Common myeloid progenitor, CD34-positive (primary cell): ENCODE results near the gene RILPL2.
A peak's percentile ranks its signal among the peaks of the same experiment; 100 is the strongest.

Experiments used
- CTCF ChIA-PET: fragments of 350-600 bp; sonication (Branson Sonifier 250); formaldehyde crosslinking; loops from one replicate; lab custom pipeline; 2021; ENCODE audit warnings: antibody characterized with exemption; lab: Charles Lee
- POLR2A ChIA-PET: fragments of 350-600 bp; sonication (Branson Sonifier 250); formaldehyde crosslinking; loops from one replicate; lab custom pipeline; 2021; ENCODE audit warnings: antibody characterized with exemption; lab: Charles Lee
- DNase-seq, 3 donors: peaks; one replicate each; pipeline versions ENCODE4 v3.0.0 to v3.0.0-alpha.2; 2013
- H3K27ac ChIP-seq, 2 experiments: 1 replicate in 1 of 2; 2 replicates in 1 of 2; pipeline ENCODE4 v1.7.0; 2013; ENCODE audit warnings: inconsistent platforms in 2 of 2, low read length in 2 of 2, mild to moderate bottlenecking in 2 of 2, low read depth in 1 of 2, moderate library complexity in 1 of 2; ENCODE audit not compliant: severe bottlenecking in 2 of 2, insufficient read depth in 1 of 2, poor library complexity in 1 of 2
- H3K27me3 ChIP-seq, 5 experiments: replicated peaks in 2 of 5; 1 replicate in 3 of 5; 2 replicates in 2 of 5; pipeline versions ENCODE4 v1.6.1 to v1.7.0; 2013; ENCODE audit warnings: low read length in 4 of 5, mild to moderate bottlenecking in 2 of 5, moderate library complexity in 2 of 5, inconsistent platforms in 1 of 5; ENCODE audit not compliant: insufficient read depth in 5 of 5, control insufficient read depth in 4 of 5
- H3K36me3 ChIP-seq, 4 experiments: 1 replicate in 2 of 4; 2 replicates in 2 of 4; pipeline versions ENCODE4 v1.6.1 to v1.7.0; 2013; ENCODE audit warnings: low read length in 3 of 4, control low read depth in 1 of 4, mild to moderate bottlenecking in 1 of 4; ENCODE audit not compliant: control insufficient read depth in 4 of 4, insufficient read depth in 4 of 4
- H3K4me1 ChIP-seq, 4 experiments: 1 replicate in 3 of 4; 2 replicates in 1 of 4; pipeline versions ENCODE4 v1.6.1 to v1.7.1; 2013; ENCODE audit warnings: low read length in 3 of 4, mild to moderate bottlenecking in 3 of 4, control low read depth in 1 of 4, inconsistent platforms in 1 of 4, moderate library complexity in 1 of 4; ENCODE audit not compliant: control insufficient read depth in 4 of 4, insufficient read depth in 4 of 4; ENCODE audit errors: control extremely low read depth in 1 of 4
- H3K4me3 ChIP-seq, 7 experiments: 1 replicate in 4 of 7; 2 replicates in 3 of 7; pipeline versions ENCODE4 v1.5.1 to v1.7.0; 2013; ENCODE audit warnings: mild to moderate bottlenecking in 7 of 7, low read length in 6 of 7, moderate library complexity in 6 of 7, inconsistent platforms in 2 of 7, low read depth in 2 of 7, control low read depth in 1 of 7; ENCODE audit not compliant: insufficient read depth in 4 of 7, control insufficient read depth in 1 of 7; ENCODE audit errors: extremely low read depth in 1 of 7
- H3K9me3 ChIP-seq, 5 experiments: 1 replicate in 4 of 5; 2 replicates in 1 of 5; pipeline versions ENCODE4 v1.6.1 to v1.7.1; 2013; ENCODE audit warnings: low read length in 4 of 5, mild to moderate bottlenecking in 2 of 5, inconsistent platforms in 1 of 5, low read depth in 1 of 5, moderate library complexity in 1 of 5; ENCODE audit not compliant: control insufficient read depth in 4 of 5, insufficient read depth in 2 of 5; ENCODE audit errors: control extremely low read depth in 1 of 5
- WGBS: methylation state at CpG from one replicate; pipeline ENCODE4 v1.1.5; 2013; ENCODE audit not compliant: insufficient coverage; 5-methylcytosine and 5-hydroxymethylcytosine counted together

RILPL2 gene

DNA sequence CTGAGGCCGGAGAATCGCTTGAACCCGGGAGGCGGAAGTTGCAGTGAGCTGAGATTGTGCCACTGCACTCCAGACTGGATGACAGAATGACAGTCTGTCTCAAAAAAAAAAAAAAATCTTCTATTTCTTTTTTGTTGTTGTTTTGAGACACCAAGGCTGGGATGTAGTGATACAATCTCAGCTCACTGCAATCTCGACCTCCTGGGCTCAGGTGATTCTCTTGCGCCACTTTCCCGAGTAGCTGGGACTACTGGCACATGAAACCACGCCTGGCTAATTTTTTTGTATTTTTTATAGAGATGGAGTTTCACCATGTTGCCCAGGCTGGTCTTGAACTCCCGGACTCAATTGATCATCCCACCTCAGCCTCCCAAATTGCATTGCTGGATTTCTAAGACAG lies 14.2 kb upstream of the RILPL2 start:
- 97% methylated on average over 5 of the region's 9 CpGs for WGBS
- no peaks in the 10 kb centered on the region for H3K27me3 ChIP-seq
- peaks cover 0 to 23% (median 13%) of the 10 kb centered on the region in 4 experiments for H3K4me1 ChIP-seq
- ChIA-PET CTCF (interaction anchor here (0.6 to 0.8 kb wide), 2 partner anchors 16 to 30 kb away, joined by 3 to 4 read pairs; no protein-coding TSS in a partner anchor), POLR2A (no interaction called here)
- no peak for DNase-seq
- no peak overlapping the region for H3K4me3 ChIP-seq
- no peaks in the 10 kb centered on the region for H3K36me3 ChIP-seq
- H3K9me3 ChIP-seq, result no peaks in the 10 kb centered on the region
- no peak overlapping the region for H3K27ac ChIP-seq

- ChIA-PET POLR2A (no interaction called here), CTCF (interaction anchor here (4.4 kb wide), 1 partner anchor 13 kb away, joined by 19 read pairs; the partner anchor contains the start of gene RILPL2)
- no peak overlapping the region for H3K4me3 ChIP-seq
- H3K9me3 ChIP-seq, result no peaks in the 10 kb centered on the region
- no peak for DNase-seq
- H3K4me1 ChIP-seq, result peaks cover 0 to 27% (median 15%) of the 10 kb centered on the region in 4 experiments
- no peaks in the 10 kb centered on the region for H3K36me3 ChIP-seq
- H3K27me3 ChIP-seq, result no peaks in the 10 kb centered on the region
- WGBS, result 100% methylated on average over 3 of the region's 4 CpGs
- no peak overlapping the region for H3K27ac ChIP-seq
Observed at GRCh38 chr12:123449856-123450255, 13.4 kb upstream of the RILPL2 start.

DNA sequence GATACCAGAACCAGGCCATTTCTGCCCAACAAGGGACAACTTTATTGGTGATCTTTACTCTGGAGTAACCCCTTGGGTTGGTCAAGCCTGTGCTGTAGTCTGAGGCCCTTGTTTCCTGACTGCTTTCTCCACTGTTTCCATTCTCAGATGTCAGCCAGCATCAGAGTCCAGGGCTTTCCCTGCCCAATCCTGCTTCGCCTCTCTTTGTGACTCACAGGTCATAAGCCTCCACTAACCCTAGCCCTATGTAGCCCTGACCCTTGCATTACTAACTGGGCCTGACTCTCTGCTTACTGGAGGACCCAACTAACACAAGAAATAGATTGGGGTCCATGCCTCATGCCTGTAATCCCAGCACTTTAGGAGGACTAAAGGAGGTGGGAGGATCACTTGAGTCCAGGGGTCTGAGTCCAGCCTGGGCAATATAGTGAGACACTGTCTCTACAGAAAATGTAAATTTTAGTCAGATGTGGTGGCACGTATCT lies 12.8 kb upstream of the RILPL2 start:
- Histone ChIP-seq H3K4me1 (peaks cover 3 to 27% (median 16%) of the 10 kb centered on the region in 4 experiments), H3K4me3 (no peak overlapping the region), H3K27ac (no peak overlapping the region), H3K27me3 (no peaks in the 10 kb centered on the region), H3K36me3 (no peaks in the 10 kb centered on the region), H3K9me3 (no peaks in the 10 kb centered on the region)
- CTCF ChIA-PET, result interaction anchor here (0.9 to 4.4 kb wide), 5 partner anchors 8 to 28 kb away, joined by 3 to 19 read pairs (median 4); partner anchors contain the start of genes RILPL2 and SNRNP35
- POLR2A ChIA-PET, result no interaction called here
- DNase-seq, result no peak
- WGBS, result 100% methylated on average over 2 of the region's 2 CpGs

DNA sequence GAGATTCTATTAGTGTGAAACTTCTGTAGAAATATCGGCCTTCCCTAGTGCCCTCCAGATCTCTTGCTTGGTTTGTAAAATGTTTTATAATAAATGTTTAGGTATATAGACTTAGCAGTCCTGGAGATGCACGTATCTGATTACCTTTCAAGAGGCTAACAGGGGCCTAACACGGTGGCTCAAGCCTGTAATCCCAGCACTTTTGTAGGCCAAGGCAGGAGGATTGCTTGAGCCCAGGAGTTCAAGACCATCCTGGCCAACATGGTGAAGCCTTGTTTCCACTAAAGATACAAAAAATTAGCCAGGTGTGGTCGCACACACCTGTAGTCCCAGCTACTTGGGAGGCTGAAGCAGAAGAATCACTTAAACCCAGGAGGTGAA lies 9.8 kb upstream of the RILPL2 start:
- no peaks in the 10 kb centered on the region for H3K9me3 ChIP-seq
- H3K36me3 ChIP-seq, result no peaks in the 10 kb centered on the region
- H3K4me1 ChIP-seq, result peaks cover 3 to 50% (median 24%) of the 10 kb centered on the region in 4 experiments
- WGBS, result 97% methylated on average over 2 of the region's 4 CpGs
- no peak for DNase-seq
- ChIA-PET CTCF (interaction anchor here (4.4 kb wide), 1 partner anchor 9 kb away, joined by 19 read pairs; the partner anchor contains the start of gene RILPL2), POLR2A (interaction anchor here (0.6 to 0.7 kb wide), 3 partner anchors 14 to 1069 kb away, joined by 3 to 7 read pairs (median 4); no protein-coding TSS in a partner anchor)
- H3K27ac ChIP-seq, result peak overlapping the region in 1 of 2 experiments; percentile 9
- no peaks in the 10 kb centered on the region for H3K27me3 ChIP-seq
- H3K4me3 ChIP-seq, result no peak overlapping the region

GRCh38 chr12:123445388-123446332 lies 9.2 kb upstream of the RILPL2 start:
- H3K27ac ChIP-seq, result peak overlapping the region in 1 of 2 experiments; percentile 9
- H3K9me3 ChIP-seq, result no peaks in the 10 kb centered on the region
- peaks cover 3 to 50% (median 24%) of the 10 kb centered on the region in 4 experiments for H3K4me1 ChIP-seq
- WGBS, result 62% methylated on average over 13 of the region's 18 CpGs
- H3K36me3 ChIP-seq, result no peaks in the 10 kb centered on the region
- CTCF ChIA-PET, result interaction anchor here (0.9 to 4.4 kb wide), 3 partner anchors 9 to 14 kb away, joined by 4 to 19 read pairs (median 4); partner anchors contain the start of gene RILPL2
- POLR2A ChIA-PET, result interaction anchor here (0.6 to 0.7 kb wide), 2 partner anchors 399 to 1068 kb away, joined by 3 to 4 read pairs; no protein-coding TSS in a partner anchor
- no peaks in the 10 kb centered on the region for H3K27me3 ChIP-seq
- no peak for DNase-seq
- H3K4me3 ChIP-seq, result no peak overlapping the region

DNA sequence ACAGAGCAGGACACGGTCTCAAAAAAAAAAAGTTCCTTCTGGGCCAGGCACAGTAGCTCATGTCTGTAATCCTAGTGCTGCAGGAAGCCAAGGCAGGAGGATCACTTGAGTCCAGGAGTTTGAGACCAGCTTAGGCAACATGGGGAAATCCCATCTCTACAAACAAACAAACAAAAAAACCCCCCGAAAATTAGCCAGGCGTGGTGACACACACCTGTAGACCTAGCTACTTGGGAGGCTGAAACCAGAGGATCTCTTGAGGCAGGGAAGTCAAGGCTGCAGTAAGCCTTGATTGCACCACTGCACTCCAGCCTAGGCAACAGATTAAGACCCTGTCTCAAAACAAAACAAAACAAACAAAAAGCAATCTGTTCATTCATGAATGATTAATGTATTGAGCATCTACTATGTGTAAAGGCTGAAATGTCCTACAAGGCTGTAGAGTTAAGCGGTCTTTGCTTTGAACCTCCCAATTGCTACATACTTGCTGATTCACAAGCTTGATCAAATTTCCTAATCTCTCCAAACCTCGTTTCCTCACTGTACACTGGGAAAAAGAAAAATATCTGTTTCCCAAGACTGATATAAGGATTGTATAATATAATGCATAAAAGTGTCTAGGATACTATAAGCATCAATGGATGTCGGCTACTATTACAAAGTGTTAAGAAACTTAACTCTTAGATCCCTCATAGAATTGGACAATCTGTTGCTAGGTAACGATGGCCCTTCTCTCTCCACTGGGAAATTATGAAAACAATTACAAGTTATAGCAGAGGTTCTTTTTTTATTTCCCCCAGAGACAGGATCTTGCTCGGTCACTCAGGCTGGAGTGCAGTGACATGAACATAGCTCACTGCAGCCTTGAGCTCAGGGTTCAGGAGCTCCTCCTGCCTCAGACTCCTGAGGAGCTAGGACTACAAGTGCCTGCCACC lies 7.9 kb upstream of the RILPL2 start:
- H3K27me3 ChIP-seq, result no peaks in the 10 kb centered on the region
- no peaks in the 10 kb centered on the region for H3K9me3 ChIP-seq
- H3K4me1 ChIP-seq, result peaks cover 3 to 49% (median 23%) of the 10 kb centered on the region in 4 experiments
- ChIA-PET CTCF (interaction anchor here (0.9 to 1.1 kb wide), 2 partner anchors 8 to 16 kb away, joined by 4 read pairs; no protein-coding TSS in a partner anchor), POLR2A (no interaction called here)
- WGBS, result 95% methylated on average over 5 of the region's 8 CpGs
- no peak for DNase-seq
- no peaks in the 10 kb centered on the region for H3K36me3 ChIP-seq
- H3K27ac ChIP-seq, result no peak overlapping the region
- no peak overlapping the region for H3K4me3 ChIP-seq
